Type B pancreatic cell (in vitro differentiated cells): ENCODE measurements around the gene RUNX2. TPM values are rescaled to one million over a fixed set of nuclear protein-coding genes. Genes with fewer than 3 reads are reported as not detected.
A peak's percentile ranks its signal among the peaks of the same experiment; 100 is the strongest.

Experiments used
- DNase-seq: peaks from one replicate; pipeline ENCODE4 v3.0.0; 2021; ENCODE audit warnings: mixed read lengths; ENCODE audit not compliant: unreplicated experiment; ENCODE audit errors: extremely low spot score
- H3K27ac Mint-ChIP-seq: 2 replicates; pipeline ENCODE4 v1.8.0; 2021; ENCODE audit warnings: mild to moderate bottlenecking, mixed read lengths
- H3K27me3 Mint-ChIP-seq: 2 replicates; pipeline ENCODE4 v1.8.0; 2021; ENCODE audit warnings: mixed read lengths
- H3K36me3 Mint-ChIP-seq: 2 replicates; pipeline ENCODE4 v1.8.0; 2021; ENCODE audit warnings: mixed read lengths
- H3K4me1 Mint-ChIP-seq: one replicate; pipeline ENCODE4 v1.8.0; 2021; ENCODE audit warnings: mixed read lengths; ENCODE audit not compliant: unreplicated experiment
- H3K4me3 Mint-ChIP-seq: 2 replicates; pipeline ENCODE4 v1.8.0; 2021; ENCODE audit warnings: mild to moderate bottlenecking, mixed read lengths
- H3K9me3 Mint-ChIP-seq: 2 replicates; pipeline ENCODE4 v1.8.0; 2021; ENCODE audit warnings: mixed read lengths
- total RNA-seq: library from RNA; stranded (reverse); gene quantifications from 2 replicates; pipeline ENCODE4 v1.2.1, GENCODE V29; 2021; ENCODE audit warnings: low replicate concordance
- TF ChIP-seq, protein P1 (sequence below): fragments of 200-600 bp; sonication (generic); conservative IDR thresholded peaks from 2 replicates; pipeline ENCODE4 v1.5.0; 2021; ENCODE audit warnings: antibody characterized with exemption, mild to moderate bottlenecking

Gene RUNX2
- total RNA-seq, 1 donor from 2014 or later: 6.0 TPM

DNA sequence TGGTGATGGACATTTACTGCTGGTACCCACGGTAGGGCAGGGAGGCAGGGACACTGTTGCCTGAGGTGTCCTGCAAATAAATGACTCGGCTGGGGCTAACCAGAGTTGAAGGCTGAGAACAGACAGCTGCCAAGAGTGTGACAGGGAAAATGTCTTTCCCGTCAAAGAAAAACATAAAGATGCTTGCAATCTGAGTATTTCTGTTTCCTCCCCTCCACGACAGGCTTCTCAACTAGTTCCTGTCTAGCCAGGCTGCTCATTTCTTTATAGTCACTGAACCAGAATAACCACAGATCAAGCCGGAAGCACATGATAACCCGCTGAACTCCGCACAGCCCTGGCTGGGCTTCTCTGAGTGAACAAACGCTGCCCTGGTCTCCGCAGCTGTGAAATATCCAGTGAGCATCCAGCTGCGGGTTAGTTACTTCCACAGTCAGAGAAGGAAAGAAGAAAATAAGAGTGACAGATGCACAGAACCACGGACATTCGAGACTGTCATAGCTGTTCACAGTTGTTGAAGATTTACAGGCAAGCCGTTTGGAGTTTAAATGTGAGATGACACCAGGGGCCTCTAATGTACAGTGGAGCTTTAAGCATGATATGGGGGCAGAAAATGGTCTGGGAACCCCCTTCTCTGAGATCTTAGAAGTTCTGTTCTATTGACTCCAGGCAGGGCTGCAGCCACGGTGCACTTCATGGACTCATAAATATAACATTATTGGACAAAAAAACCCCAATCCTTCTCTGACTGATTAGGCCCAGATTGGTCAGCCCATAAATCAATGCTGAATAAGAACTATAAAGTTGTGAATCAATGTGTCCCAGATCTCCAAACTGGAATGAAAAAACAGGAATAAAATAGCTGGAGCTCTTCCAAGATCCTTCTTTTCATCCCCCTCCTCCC is 349.5 kb downstream of the RUNX2 start:
- H3K27me3 Mint-ChIP-seq: peaks cover 6% of the 10 kb centered on the region
- no peaks in the 10 kb centered on the region for H3K36me3 Mint-ChIP-seq
- H3K27ac Mint-ChIP-seq: peak overlapping the region; percentile 87
- DNase-seq: no peak
- TF ChIP-seq, protein P1, sequence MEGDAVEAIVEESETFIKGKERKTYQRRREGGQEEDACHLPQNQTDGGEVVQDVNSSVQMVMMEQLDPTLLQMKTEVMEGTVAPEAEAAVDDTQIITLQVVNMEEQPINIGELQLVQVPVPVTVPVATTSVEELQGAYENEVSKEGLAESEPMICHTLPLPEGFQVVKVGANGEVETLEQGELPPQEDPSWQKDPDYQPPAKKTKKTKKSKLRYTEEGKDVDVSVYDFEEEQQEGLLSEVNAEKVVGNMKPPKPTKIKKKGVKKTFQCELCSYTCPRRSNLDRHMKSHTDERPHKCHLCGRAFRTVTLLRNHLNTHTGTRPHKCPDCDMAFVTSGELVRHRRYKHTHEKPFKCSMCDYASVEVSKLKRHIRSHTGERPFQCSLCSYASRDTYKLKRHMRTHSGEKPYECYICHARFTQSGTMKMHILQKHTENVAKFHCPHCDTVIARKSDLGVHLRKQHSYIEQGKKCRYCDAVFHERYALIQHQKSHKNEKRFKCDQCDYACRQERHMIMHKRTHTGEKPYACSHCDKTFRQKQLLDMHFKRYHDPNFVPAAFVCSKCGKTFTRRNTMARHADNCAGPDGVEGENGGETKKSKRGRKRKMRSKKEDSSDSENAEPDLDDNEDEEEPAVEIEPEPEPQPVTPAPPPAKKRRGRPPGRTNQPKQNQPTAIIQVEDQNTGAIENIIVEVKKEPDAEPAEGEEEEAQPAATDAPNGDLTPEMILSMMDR: no peak
- peaks cover 9% of the 10 kb centered on the region for H3K9me3 Mint-ChIP-seq
- H3K4me1 Mint-ChIP-seq: peaks cover 21% of the 10 kb centered on the region
- peak overlapping the region; percentile 58 for H3K4me3 Mint-ChIP-seq

DNA sequence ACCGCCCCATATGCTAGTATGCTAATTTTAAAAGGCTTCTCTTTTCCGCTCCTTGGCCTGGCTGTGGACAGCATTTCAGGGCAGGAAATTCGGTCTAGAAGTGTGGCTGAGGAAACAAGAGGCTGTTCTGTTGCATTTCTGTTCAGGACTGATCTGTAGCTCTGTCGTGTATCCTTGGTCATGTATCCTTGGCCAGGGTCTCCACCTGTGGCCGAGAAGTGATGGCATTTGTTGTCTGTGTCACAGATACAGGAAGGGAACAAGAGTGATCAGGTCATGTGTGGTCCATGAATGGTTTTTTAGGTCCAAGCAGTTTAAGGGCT is 350.1 kb downstream of the RUNX2 start:
- H3K9me3 Mint-ChIP-seq: peaks cover 9% of the 10 kb centered on the region
- no peak overlapping the region for H3K4me3 Mint-ChIP-seq
- H3K4me1 Mint-ChIP-seq: peaks cover 21% of the 10 kb centered on the region
- peaks cover 6% of the 10 kb centered on the region for H3K27me3 Mint-ChIP-seq
- no peaks in the 10 kb centered on the region for H3K36me3 Mint-ChIP-seq
- TF ChIP-seq, protein P1: no peak
- DNase-seq: no peak
- H3K27ac Mint-ChIP-seq: peak overlapping the region; percentile 87

DNA sequence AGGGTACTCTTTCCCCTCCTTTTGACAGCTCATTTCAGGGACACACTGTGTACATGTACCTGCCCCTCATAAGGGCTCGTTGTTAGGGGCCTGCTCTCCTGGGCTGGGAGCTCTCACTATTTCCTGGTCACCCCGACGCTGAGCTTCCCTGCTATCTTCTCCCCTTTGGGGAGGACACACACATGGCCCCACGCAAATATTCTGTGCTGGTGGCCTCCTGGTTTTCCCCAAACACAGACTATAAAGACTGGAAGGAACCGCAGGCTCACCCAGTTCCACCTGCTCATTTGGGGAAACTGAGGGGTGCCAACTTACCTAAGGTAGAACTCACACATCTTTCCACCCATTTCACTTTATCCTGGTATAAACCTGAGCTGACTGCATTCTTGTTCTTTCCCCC is 351.0 kb downstream of the RUNX2 start:
- H3K9me3 Mint-ChIP-seq: peaks cover 9% of the 10 kb centered on the region
- peaks cover 21% of the 10 kb centered on the region for H3K4me1 Mint-ChIP-seq

DNA sequence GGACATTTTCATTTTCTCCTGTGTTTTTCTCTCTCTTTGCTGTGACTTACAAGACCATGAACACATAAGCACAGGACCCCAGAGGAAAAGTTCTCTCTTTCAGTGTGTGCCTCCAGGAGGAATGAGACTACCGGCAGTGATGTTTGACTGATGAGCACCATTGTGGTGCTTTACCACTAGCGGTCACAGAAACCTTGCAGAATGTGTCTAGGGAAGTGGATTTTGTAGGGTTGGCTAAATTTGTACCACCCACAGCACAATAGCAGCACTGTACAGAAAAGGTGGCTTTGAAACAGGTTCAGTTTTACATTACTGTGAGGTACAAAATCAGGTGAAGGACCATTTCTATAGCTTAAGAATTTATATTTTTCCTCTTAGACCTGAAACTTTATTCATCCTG is 351.5 kb downstream of the RUNX2 start:
- no peak for DNase-seq
- H3K4me1 Mint-ChIP-seq: peaks cover 21% of the 10 kb centered on the region
- H3K27ac Mint-ChIP-seq: no peak overlapping the region
- H3K4me3 Mint-ChIP-seq: no peak overlapping the region
- peaks cover 9% of the 10 kb centered on the region for H3K9me3 Mint-ChIP-seq
- H3K27me3 Mint-ChIP-seq: peaks cover 6% of the 10 kb centered on the region
- TF ChIP-seq, protein P1: no peak
- no peaks in the 10 kb centered on the region for H3K36me3 Mint-ChIP-seq

More for the DNA sequence above, 351.0 kb downstream of the RUNX2 start:
- no peak overlapping the region for H3K4me3 Mint-ChIP-seq
- no peak for DNase-seq
- H3K36me3 Mint-ChIP-seq: no peaks in the 10 kb centered on the region
- peak overlapping the region; percentile 16 for H3K27ac Mint-ChIP-seq
- TF ChIP-seq, protein P1: no peak
- H3K27me3 Mint-ChIP-seq: peaks cover 6% of the 10 kb centered on the region

DNA sequence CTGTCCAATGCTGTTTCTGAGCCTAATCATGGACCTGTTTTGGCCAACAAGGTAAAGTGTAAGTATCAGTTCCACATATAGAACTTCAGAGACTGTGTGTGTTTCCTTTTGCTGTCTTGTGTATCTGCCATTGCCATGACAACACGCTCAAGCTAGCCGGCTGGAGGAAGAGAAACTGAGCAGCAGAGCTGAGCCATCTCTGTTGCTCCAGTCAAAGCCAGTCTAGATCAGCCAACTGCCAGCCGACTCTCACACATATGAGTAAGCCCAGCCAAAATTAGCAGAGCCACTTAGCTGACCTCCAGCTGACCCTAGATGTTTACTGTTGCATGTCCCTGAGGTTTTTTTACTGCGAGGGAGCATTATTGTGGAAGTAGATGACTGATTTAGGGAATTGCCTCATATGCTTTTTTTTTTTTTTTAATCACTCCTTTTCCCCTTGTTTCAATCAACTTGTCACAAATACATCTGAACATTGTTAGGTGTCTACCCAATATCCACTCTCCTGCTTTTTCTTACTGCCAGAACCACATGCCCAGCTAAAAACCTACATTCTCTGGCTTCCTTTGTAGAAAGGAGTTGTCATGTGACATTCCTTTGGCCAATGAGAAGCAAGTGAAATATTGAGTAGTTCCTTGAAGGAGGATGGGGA is 353.9 kb downstream of the RUNX2 start:
- H3K9me3 Mint-ChIP-seq: peaks cover 17% of the 10 kb centered on the region
- H3K4me3 Mint-ChIP-seq: no peak overlapping the region
- H3K27me3 Mint-ChIP-seq: peaks cover 6% of the 10 kb centered on the region
- no peak for DNase-seq
- no peaks in the 10 kb centered on the region for H3K36me3 Mint-ChIP-seq
- peaks cover 14% of the 10 kb centered on the region for H3K4me1 Mint-ChIP-seq
- TF ChIP-seq, protein P1: no peak
- H3K27ac Mint-ChIP-seq: no peak overlapping the region
